ENCODE data around the gene COP1. TPM values are rescaled to one million over a fixed set of nuclear protein-coding genes. Genes with fewer than 3 reads are reported as not detected.
"Not testable (repeated sequence)": the region's sequence is repeated elsewhere in the genome, so short reads cannot be mapped to it uniquely, and the experiment has no call there.

The COP1 gene
- total RNA-seq, 1 donor from 2014 or later = 37.0 TPM

GRCh38 chr1:176017722-176018121 lies 189.4 kb downstream of the COP1 start:
- H3K4me1 Mint-ChIP-seq (ENCODE audit: low read depth) = no peaks in the 10 kb centered on the region
- no peak for TF ChIP-seq CTCF (IDR thresholded peaks at IDR 0.05)
- no peak overlapping the region for H3K27ac Mint-ChIP-seq (ENCODE audit: unreplicated experiment)
- H3K9me3 Mint-ChIP-seq (ENCODE audit: low read depth) = no peaks in the 10 kb centered on the region
- H3K36me3 Mint-ChIP-seq (ENCODE audit: low read depth) = peaks cover 5% of the 10 kb centered on the region
- no peaks in the 10 kb centered on the region for H3K27me3 Mint-ChIP-seq (ENCODE audit: low read depth)
- no peak overlapping the region for H3K4me3 Mint-ChIP-seq (ENCODE audit: unreplicated experiment)
- DNase-seq (ENCODE audit: low spot score) = no peak

- no peak for TF ChIP-seq CTCF (IDR thresholded peaks at IDR 0.05)
- Mint-ChIP-seq H3K36me3 (ENCODE audit: low read depth) (peaks cover 5% of the 10 kb centered on the region), H3K4me1 (ENCODE audit: low read depth) (no peaks in the 10 kb centered on the region), H3K27me3 (ENCODE audit: low read depth) (no peaks in the 10 kb centered on the region), H3K9me3 (ENCODE audit: low read depth) (no peaks in the 10 kb centered on the region), H3K4me3 (ENCODE audit: unreplicated experiment) (no peak overlapping the region), H3K27ac (ENCODE audit: unreplicated experiment) (no peak overlapping the region)
- DNase-seq (ENCODE audit: low spot score) = no peak
These were observed 197.1 kb downstream of the COP1 start for GRCh38 chr1:176009951-176010350.

- not testable (repeated sequence) for DNase-seq (ENCODE audit: low spot score); H3K9me3 Mint-ChIP-seq (ENCODE audit: low read depth); H3K4me3 Mint-ChIP-seq (ENCODE audit: unreplicated experiment); H3K36me3 Mint-ChIP-seq (ENCODE audit: low read depth); H3K27me3 Mint-ChIP-seq (ENCODE audit: low read depth); H3K4me1 Mint-ChIP-seq (ENCODE audit: low read depth); H3K27ac Mint-ChIP-seq (ENCODE audit: unreplicated experiment)
These were observed 199.2 kb downstream of the COP1 start for GRCh38 chr1:176007756-176008389.

GRCh38 chr1:175994660-175995059 lies 212.4 kb downstream of the COP1 start:
- H3K9me3 Mint-ChIP-seq (ENCODE audit: low read depth) = peaks cover 15% of the 10 kb centered on the region
- not testable (repeated sequence) for DNase-seq (ENCODE audit: low spot score); H3K4me3 Mint-ChIP-seq (ENCODE audit: unreplicated experiment); H3K4me1 Mint-ChIP-seq (ENCODE audit: low read depth); H3K27ac Mint-ChIP-seq (ENCODE audit: unreplicated experiment); H3K27me3 Mint-ChIP-seq (ENCODE audit: low read depth)
- H3K36me3 Mint-ChIP-seq (ENCODE audit: low read depth) = peaks cover 13% of the 10 kb centered on the region

GRCh38 chr1:175992825-175993224 lies 214.3 kb downstream of the COP1 start:
- not testable (repeated sequence) for H3K9me3 Mint-ChIP-seq (ENCODE audit: low read depth); DNase-seq (ENCODE audit: low spot score); H3K4me3 Mint-ChIP-seq (ENCODE audit: unreplicated experiment); H3K27ac Mint-ChIP-seq (ENCODE audit: unreplicated experiment); H3K4me1 Mint-ChIP-seq (ENCODE audit: low read depth); H3K27me3 Mint-ChIP-seq (ENCODE audit: low read depth)
- peaks cover 14% of the 10 kb centered on the region for H3K36me3 Mint-ChIP-seq (ENCODE audit: low read depth)

GRCh38 chr1:175992202-175992601 lies 214.9 kb downstream of the COP1 start:
- not testable (repeated sequence) for H3K4me1 Mint-ChIP-seq (ENCODE audit: low read depth); DNase-seq (ENCODE audit: low spot score); H3K4me3 Mint-ChIP-seq (ENCODE audit: unreplicated experiment); H3K27me3 Mint-ChIP-seq (ENCODE audit: low read depth); H3K27ac Mint-ChIP-seq (ENCODE audit: unreplicated experiment); H3K9me3 Mint-ChIP-seq (ENCODE audit: low read depth)
- H3K36me3 Mint-ChIP-seq (ENCODE audit: low read depth) = peaks cover 11% of the 10 kb centered on the region

GRCh38 chr1:175984813-175985212 lies 222.3 kb downstream of the COP1 start:
- no peak overlapping the region for H3K27ac Mint-ChIP-seq (ENCODE audit: unreplicated experiment)
- H3K36me3 Mint-ChIP-seq (ENCODE audit: low read depth) = peaks cover 44% of the 10 kb centered on the region
- H3K4me3 Mint-ChIP-seq (ENCODE audit: unreplicated experiment) = no peak overlapping the region
- H3K4me1 Mint-ChIP-seq (ENCODE audit: low read depth) = peaks cover under 1% of the 10 kb centered on the region
- TF ChIP-seq CTCF (IDR thresholded peaks at IDR 0.05) = no peak
- no peak for DNase-seq (ENCODE audit: low spot score)
- no peaks in the 10 kb centered on the region for H3K27me3 Mint-ChIP-seq (ENCODE audit: low read depth)
- H3K9me3 Mint-ChIP-seq (ENCODE audit: low read depth) = peaks cover 25% of the 10 kb centered on the region
